ENCODE measurements around the gene ACSBG1.

The ACSBG1 gene

GRCh38 chr15:78193731-78194567, 40.4 kb downstream of the ACSBG1 start:
- no peak for TF ChIP-seq CTCF (conservative IDR thresholded peaks at IDR 0.05; ENCODE audit: low read depth)
- ChIA-PET POLR2A (ENCODE audit: low non-redundant PET) (no interaction called here), CTCF (interaction anchor here (0.7 to 2.6 kb wide), 3 partner anchors 47 to 234 kb away, joined by 3 to 30 read pairs (median 3); no protein-coding TSS in a partner anchor)
- H3K27ac ChIP-seq, result no peak overlapping the region
- no peak for DNase-seq (ENCODE audit: low spot score)

- no peak overlapping the region for H3K27ac ChIP-seq
Measured at GRCh38 chr15:78192826-78193594, 41.4 kb downstream of the ACSBG1 start.

GRCh38 chr15:78182821-78183220, 51.5 kb downstream of the ACSBG1 start:
- no peak for TF ChIP-seq CTCF (conservative IDR thresholded peaks at IDR 0.05; ENCODE audit: low read depth)
- no peak overlapping the region for H3K27ac ChIP-seq
- DNase-seq (ENCODE audit: low spot score), result no peak
- CTCF ChIA-PET, result interaction anchor here (1.4 kb wide), 1 partner anchor 13 kb away, joined by 3 read pairs; no protein-coding TSS in a partner anchor
- POLR2A ChIA-PET (ENCODE audit: low non-redundant PET), result no interaction called here

More at GRCh38 chr15:78192826-78193594, 41.4 kb downstream of the ACSBG1 start:
- ChIA-PET CTCF (interaction anchor here (0.6 to 0.7 kb wide), 3 partner anchors 47 to 406 kb away, joined by 3 read pairs; no protein-coding TSS in a partner anchor), POLR2A (ENCODE audit: low non-redundant PET) (no interaction called here)
- TF ChIP-seq CTCF (conservative IDR thresholded peaks at IDR 0.05; ENCODE audit: low read depth), result no peak
- no peak for DNase-seq (ENCODE audit: low spot score)

- ChIA-PET CTCF (interaction anchor here (1.1 kb wide), 1 partner anchor 50 kb away, joined by 3 read pairs; no protein-coding TSS in a partner anchor), POLR2A (ENCODE audit: low non-redundant PET) (no interaction called here)
- H3K27ac ChIP-seq, result no peak overlapping the region
- TF ChIP-seq CTCF (conservative IDR thresholded peaks at IDR 0.05; ENCODE audit: low read depth), result no peak
- no peak for DNase-seq (ENCODE audit: low spot score)
Measured at GRCh38 chr15:78182336-78182700, 52.0 kb downstream of the ACSBG1 start.

GRCh38 chr15:78179906-78180305, 54.5 kb downstream of the ACSBG1 start:
- no peak for DNase-seq (ENCODE audit: low spot score)
- CTCF ChIA-PET, result interaction anchor here (0.8 kb wide), 1 partner anchor 25 kb away, joined by 3 read pairs; no protein-coding TSS in a partner anchor
- POLR2A ChIA-PET (ENCODE audit: low non-redundant PET), result no interaction called here

More at GRCh38 chr15:78179906-78180305, 54.5 kb downstream of the ACSBG1 start:
- TF ChIP-seq CTCF (conservative IDR thresholded peaks at IDR 0.05; ENCODE audit: low read depth), result no peak
- no peak overlapping the region for H3K27ac ChIP-seq

Measured in RWPE1 (cell line).